ENCODE results near the gene ACD. TPM values are rescaled to one million over a fixed set of nuclear protein-coding genes. Genes with fewer than 3 reads are reported as not detected.

Gene ACD
- polyA plus RNA-seq, 1 experiment, result 11.4 TPM

DNA sequence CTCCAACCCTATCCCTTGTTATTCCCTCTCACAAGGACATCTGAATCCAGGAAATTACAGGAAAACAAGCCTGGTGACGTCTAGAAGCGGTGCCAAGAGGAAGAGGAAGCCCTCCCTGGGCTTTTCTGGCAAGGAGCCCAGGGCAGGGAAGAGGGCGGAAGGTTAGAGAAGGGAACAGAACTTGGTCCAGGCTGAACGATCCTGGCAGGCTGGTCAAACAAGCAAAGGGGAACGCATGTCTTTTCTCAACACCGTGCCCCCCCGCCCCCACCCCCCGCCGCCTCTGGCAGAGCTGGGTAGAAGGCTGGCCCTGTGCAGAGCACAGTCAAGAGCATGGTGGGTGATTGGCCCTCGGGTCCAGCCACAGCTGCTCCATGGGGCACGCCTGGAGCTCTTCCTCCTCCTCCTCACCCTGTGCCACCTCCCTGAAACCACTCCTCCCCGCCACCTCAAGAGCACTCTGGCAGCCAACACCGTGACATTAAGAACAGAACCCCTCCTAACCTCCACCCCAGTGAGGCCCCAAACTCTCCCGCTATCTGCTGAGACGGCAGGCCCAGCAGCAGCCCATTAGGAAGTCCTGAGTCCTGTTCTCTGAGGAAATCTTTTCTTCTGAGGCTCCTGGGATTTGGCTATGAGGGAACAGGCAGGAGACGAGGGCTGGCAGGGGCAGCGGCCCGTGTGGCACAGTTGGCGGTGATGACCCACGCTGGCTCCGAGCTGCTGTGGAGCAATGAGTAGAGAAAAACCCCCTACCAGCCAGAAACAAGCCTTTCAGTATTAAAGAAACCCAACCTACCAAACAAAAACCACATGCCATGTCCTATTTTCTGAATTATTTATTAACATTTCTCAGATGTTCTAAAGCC is 13.9 kb upstream of the ACD start:
- Histone ChIP-seq H3K27me3 (ENCODE audit: control insufficient read depth, insufficient read depth, low read length) (no peaks in the 10 kb centered on the region), H3K27ac (ENCODE audit: low read depth, low read length) (peak overlapping the region; percentile 11), H3K9me3 (ENCODE audit: control insufficient read depth, insufficient read depth, low read length) (no peaks in the 10 kb centered on the region), H3K4me3 (ENCODE audit: low read depth, low read length) (no peak overlapping the region)
- no peak for DNase-seq (ENCODE audit: low read depth, low spot score)
- TF ChIP-seq CTCF (IDR thresholded peaks at IDR 0.05; ENCODE audit: low read depth, low read length), result no peak
- ChIA-PET POLR2A (interaction anchor here (0.5 to 0.6 kb wide), 2 partner anchors 59 to 168 kb away, joined by 3 to 8 read pairs; no protein-coding TSS in a partner anchor), CTCF (interaction anchor here (0.5 to 11.4 kb wide), 9 partner anchors 9 to 359 kb away, joined by 3 to 181 read pairs (median 7); partner anchors contain the start of genes RANBP10 and TSNAXIP1)

DNA sequence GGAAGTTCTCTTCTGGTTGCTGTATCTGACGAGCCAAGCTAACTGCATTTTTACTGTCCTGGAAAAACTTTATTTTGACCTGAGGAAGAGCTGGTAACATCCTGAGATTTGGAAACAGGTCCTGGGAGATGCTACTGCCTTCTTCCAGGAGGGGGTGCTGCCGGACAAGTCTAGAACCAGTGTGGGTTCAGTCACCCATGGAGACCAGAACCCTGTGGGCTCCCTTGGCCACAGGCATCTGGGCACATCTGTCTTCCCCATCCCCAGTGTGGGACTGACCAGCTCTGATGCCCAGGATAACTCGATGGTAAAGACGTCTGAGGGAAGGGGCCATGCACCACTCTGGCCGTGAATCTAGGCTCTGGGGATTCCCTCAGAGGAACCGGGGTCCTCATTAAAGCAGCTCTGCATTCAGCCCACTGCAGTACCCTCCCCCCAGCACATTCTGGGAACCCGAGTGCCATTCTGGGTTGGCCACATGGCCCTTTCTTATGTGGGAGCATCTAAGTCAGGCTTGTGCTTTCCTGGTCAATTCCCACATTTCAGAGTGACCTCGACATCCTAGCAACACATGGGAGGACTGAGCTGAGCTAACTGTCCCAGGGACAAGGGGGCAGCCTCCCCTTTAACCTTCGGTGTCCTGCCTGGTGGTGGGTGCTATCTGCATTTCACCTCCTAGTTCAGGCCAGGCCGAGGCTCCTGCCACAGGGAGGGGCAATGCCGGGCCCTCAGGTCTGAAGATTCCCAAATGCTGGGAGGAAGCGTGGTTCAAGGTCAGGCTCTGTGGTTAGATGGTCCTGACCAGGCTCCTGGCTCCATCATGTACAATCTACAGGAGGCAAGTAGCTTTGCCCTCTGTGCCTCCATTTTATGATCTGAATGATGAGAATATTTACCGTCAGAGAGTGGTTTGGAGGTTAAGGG is 12.9 kb upstream of the ACD start:
- CTCF ChIA-PET, result interaction anchor here (0.5 to 11.4 kb wide), 22 partner anchors 10 to 360 kb away, joined by 3 to 181 read pairs (median 4); partner anchors contain the start of genes NRN1L, RANBP10 and TSNAXIP1
- Histone ChIP-seq H3K4me3 (ENCODE audit: low read depth, low read length) (no peak overlapping the region), H3K27ac (ENCODE audit: low read depth, low read length) (no peak overlapping the region), H3K27me3 (ENCODE audit: control insufficient read depth, insufficient read depth, low read length) (no peaks in the 10 kb centered on the region), H3K9me3 (ENCODE audit: control insufficient read depth, insufficient read depth, low read length) (no peaks in the 10 kb centered on the region)
- TF ChIP-seq CTCF (IDR thresholded peaks at IDR 0.05; ENCODE audit: low read depth, low read length), result peak; percentile 83
- peak; percentile 56 for DNase-seq (ENCODE audit: low read depth, low spot score)
- POLR2A ChIA-PET, result interaction anchor here (0.5 to 0.9 kb wide), 2 partner anchors 110 to 252 kb away, joined by 3 to 5 read pairs; partner anchors contain the start of gene CTCF

DNA sequence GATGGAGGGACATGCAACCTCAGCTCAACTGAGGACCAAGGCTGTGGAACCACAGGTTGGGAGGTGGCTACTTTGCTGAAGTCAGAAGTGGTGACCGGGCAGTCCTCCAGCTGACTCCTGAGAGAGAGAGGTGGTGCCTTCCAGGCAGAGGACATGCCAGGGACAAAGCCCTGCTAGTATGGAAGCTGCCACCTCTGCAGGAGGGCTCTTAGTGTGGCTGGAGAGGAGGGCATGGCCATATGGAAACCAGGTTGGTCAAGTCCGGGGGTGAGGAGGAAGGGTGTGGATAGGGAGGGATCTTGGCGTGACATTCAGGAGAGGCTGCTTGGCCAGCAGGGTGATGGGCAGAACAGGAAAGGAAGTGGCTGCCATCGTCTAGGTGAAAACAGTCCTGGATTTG is 12.2 kb upstream of the ACD start:
- Histone ChIP-seq H3K27me3 (ENCODE audit: control insufficient read depth, insufficient read depth, low read length) (no peaks in the 10 kb centered on the region), H3K4me3 (ENCODE audit: low read depth, low read length) (no peak overlapping the region), H3K9me3 (ENCODE audit: control insufficient read depth, insufficient read depth, low read length) (no peaks in the 10 kb centered on the region), H3K27ac (ENCODE audit: low read depth, low read length) (no peak overlapping the region)
- no peak for TF ChIP-seq CTCF (IDR thresholded peaks at IDR 0.05; ENCODE audit: low read depth, low read length)
- CTCF ChIA-PET, result interaction anchor here (0.6 to 11.4 kb wide), 17 partner anchors 11 to 258 kb away, joined by 3 to 181 read pairs (median 5); partner anchors contain the start of genes NRN1L, RANBP10 and TSNAXIP1
- POLR2A ChIA-PET, result interaction anchor here (0.5 to 0.9 kb wide), 3 partner anchors 110 to 252 kb away, joined by 3 to 5 read pairs (median 5); partner anchors contain the start of gene CTCF
- no peak for DNase-seq (ENCODE audit: low read depth, low spot score)

GRCh38 chr16:67669499-67670101 is 9.5 kb upstream of the ACD start:
- H3K27ac ChIP-seq (ENCODE audit: low read depth, low read length), result no peak overlapping the region
- H3K27me3 ChIP-seq (ENCODE audit: control insufficient read depth, insufficient read depth, low read length), result no peaks in the 10 kb centered on the region
- ChIA-PET POLR2A (no interaction called here), CTCF (interaction anchor here (1.0 to 11.4 kb wide), 3 partner anchors 122 to 147 kb away, joined by 5 to 181 read pairs (median 11); no protein-coding TSS in a partner anchor)
- H3K4me3 ChIP-seq (ENCODE audit: low read depth, low read length), result no peak overlapping the region
- no peak for TF ChIP-seq CTCF (IDR thresholded peaks at IDR 0.05; ENCODE audit: low read depth, low read length)
- no peak for DNase-seq (ENCODE audit: low read depth, low spot score)
- H3K9me3 ChIP-seq (ENCODE audit: control insufficient read depth, insufficient read depth, low read length), result no peaks in the 10 kb centered on the region

Data from AG04450 (cell line).